HG02763 (cell line): Measurements from ENCODE around the gene GALNT5.
"Not testable (repeated sequence)": the region's sequence is repeated elsewhere in the genome, so short reads cannot be mapped to it uniquely, and the experiment has no call there.

Experiments
- ATAC-seq: cut with Tn5 transposase; IDR thresholded peaks from one replicate; pipeline ENCODE4 v1.9.1; 2021; ENCODE audit warnings: mild to moderate bottlenecking, moderate library complexity; ENCODE audit not compliant: unreplicated experiment

Gene GALNT5

DNA sequence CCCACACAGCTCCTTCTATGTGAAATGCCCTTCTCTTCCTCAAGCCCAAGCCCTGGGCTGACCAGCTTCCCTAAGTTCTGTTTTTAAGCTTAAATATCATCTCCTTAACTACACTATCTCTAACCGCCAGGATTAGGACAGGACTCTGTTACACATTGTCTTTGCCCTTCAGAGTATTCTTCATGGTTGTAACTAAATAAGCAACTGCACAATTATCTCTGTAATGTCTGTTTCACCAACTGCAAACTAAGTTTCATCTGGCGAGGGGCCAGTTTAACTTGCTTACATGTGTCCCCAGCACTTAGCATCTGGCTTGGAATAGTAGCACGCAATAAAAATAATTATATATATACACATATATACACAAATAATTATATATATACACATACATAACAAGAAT lies 69.2 kb downstream of the GALNT5 start:
- no peak for ATAC-seq

DNA sequence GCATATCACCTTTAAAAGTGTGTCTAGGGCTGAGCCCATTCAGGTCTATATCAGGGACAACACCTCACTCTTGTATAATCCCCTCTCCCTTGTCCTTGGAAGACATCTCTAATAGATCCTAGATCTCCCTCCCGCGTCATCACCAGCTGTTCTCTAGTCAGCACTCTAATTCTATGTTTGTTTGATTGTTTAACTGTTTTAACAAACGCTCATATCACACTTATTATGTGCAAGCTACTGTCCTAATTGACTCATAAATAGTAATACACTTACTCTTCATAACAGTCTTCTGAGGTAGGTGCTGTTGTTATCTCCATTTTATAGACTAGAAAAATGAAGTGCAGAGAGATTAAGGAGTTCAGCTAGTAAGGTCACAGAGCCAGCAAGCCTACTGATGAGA lies 69.7 kb downstream of the GALNT5 start:
- ATAC-seq, result peak; percentile 27

- ATAC-seq, result peak; percentile 97
Measured at GRCh38 chr2:157327621-157328500, 70.4 kb downstream of the GALNT5 start.

DNA sequence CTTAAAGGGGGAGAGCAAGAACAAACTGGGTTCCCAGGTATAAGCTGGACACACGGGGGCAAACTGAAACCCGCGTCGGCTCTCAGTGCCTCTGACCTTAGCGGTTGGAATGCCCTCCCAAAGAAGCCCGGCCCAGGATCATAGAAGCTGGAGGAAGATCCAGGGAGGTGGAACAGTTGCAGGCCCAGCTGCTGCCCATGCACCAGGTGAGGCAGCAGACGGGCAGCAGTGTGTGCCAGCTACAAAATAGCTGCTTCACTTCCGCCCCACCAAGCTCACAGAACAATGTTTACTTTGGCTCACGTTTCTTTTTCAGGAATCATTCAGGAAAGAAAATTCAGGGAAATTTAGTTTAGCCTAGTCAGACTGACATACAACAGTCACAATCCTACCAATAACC lies 72.0 kb downstream of the GALNT5 start:
- no peak for ATAC-seq

DNA sequence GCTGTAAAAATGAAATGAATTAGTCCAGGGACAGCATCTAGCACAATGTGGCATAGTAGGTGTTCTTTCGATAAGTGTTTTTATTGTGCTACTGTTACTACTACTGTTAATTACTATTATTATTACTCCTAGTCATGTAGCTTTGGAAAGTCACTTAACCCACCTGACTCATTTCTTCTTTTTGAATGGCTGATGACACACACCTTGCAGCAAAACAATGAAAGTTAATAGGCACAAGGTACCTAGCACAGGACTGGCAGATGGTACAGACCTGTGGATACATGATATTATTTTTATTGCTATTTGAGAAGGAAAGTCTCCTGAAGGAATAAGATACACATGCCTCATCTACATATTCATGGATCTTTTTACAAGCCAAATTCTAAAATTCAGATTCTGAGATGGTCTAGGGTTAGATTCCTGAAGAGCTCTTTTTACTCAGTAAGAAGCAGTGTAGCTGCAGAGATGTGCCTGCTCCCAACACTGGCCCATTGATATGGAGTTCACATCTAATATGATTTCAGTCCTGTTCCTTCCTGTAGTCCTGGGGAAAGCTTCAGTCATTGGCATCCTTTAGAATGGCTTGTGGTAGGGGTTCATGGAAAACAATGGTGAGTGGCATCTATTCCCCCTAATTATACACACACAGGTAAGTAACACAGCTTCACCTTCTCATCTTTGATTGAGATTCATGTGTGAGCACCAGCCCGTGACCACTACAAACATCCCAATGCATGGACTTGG lies 76.0 kb downstream of the GALNT5 start:
- ATAC-seq, result no peak

GRCh38 chr2:157334335-157334734 lies 76.8 kb downstream of the GALNT5 start:
- no peak for ATAC-seq

- no peak for ATAC-seq
Measured at GRCh38 chr2:157334797-157335196, 77.3 kb downstream of the GALNT5 start.

GRCh38 chr2:157336137-157337010 lies 78.9 kb downstream of the GALNT5 start:
- ATAC-seq, result peak; percentile 57

GRCh38 chr2:157337978-157338377 lies 80.5 kb downstream of the GALNT5 start:
- no peak for ATAC-seq

- no peak for ATAC-seq
Measured at GRCh38 chr2:157339965-157340655, 82.6 kb downstream of the GALNT5 start.

- not testable (repeated sequence) for ATAC-seq
Measured at GRCh38 chr2:157341381-157341780, 83.9 kb downstream of the GALNT5 start.

DNA sequence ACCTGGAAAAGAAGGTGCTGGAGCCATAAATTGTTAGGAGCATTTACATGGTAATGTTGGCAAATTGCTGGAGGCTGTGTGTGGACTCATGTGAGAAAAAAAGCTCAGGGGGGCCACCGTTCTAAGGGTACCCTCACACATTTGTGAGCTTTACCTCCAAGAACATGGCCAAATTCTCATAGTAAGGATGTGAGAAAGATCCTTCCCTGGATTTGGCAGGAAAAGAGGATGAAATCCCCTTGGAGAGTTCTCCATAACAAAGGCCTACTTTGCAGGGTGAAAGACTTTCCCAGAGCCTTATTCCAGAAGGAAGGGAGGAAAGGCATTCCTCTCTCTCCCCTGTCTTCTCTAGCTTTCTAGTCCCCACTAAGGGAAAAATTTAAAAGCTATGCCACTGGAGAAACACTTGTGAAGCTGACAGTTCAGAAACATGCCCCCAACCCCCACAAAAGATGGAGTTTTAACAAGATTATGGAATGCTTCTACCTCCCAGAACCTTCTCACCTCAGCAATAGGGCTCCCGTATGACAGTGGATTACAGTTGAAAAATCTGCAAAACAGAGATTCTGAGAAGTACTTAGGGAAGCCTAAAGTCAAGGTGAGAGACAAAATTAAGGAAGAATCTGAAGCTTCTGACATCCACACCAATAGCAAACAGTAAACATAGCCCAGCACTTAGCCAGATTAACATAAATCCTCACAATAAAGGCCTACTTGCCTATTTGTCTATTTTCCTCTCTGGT lies 88.3 kb downstream of the GALNT5 start:
- no peak for ATAC-seq

- ATAC-seq, result no peak
Measured at GRCh38 chr2:157348291-157348921, 90.9 kb downstream of the GALNT5 start.

- ATAC-seq, result no peak
Measured at GRCh38 chr2:157349949-157350515, 92.5 kb downstream of the GALNT5 start.

DNA sequence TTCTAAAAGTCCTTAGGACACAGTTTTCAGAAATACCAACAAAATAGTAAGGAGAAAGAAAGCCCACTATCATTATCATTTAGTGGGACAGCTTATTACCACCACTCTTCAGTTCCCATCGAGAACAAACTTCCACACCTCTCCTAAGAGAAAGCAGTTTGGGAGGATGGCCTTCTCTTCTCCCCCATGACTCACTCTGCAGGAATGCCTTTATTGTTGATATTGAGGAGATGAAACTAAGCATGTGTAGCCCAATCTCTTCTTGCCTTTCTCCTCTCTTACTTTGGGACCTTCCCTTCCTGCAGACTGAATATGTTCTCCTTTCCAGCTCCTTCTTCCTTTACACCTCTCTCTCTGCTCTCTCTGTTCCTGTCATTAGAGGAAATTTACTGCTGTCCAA lies 98.1 kb downstream of the GALNT5 start:
- no peak for ATAC-seq

DNA sequence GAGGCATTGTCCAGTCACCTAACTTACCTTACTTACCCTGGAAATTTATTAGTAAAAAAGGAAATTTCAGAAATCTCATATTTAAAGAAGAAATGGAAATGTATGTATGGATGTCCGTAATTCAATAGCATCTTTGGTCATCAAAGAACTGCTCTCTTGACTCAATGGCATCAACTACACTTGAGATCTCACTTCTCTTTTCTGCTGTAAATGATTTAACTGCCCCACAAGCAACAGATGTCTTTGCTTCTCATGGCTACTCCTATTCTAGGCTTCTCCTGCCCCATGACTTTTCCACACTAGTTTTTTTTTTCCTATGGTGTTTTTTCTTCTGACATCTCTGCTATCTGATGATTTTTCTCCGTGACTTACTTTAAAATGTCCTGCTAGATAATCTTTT lies 102.1 kb downstream of the GALNT5 start:
- ATAC-seq, result no peak

GRCh38 chr2:157361526-157361925 lies 104.0 kb downstream of the GALNT5 start:
- no peak for ATAC-seq

- no peak for ATAC-seq
Measured at GRCh38 chr2:157362627-157363026, 105.1 kb downstream of the GALNT5 start.

- peak; percentile 41 for ATAC-seq
Measured at GRCh38 chr2:157363612-157364101, 106.2 kb downstream of the GALNT5 start.
